Mesothelial cell of epicardium (in vitro differentiated cells): ENCODE data around the gene TMEM178B. TPM values are rescaled to one million over a fixed set of nuclear protein-coding genes. Genes with fewer than 3 reads are reported as not detected.

ENCODE experiments used
- DNase-seq, 2 experiments: peaks; one replicate each; pipeline ENCODE4 v3.0.0; 2021; ENCODE audit warnings: low spot score in 2 of 2; ENCODE audit not compliant: unreplicated experiment in 2 of 2
- H3K27ac Mint-ChIP-seq: 2 replicates; pipeline ENCODE4 v1.8.0; 2021; ENCODE audit warnings: mixed read lengths
- H3K27me3 Mint-ChIP-seq: 2 replicates; pipeline ENCODE4 v1.8.0; 2021; ENCODE audit warnings: low read depth, mixed read lengths
- H3K36me3 Mint-ChIP-seq: 2 replicates; pipeline ENCODE4 v1.8.0; 2021; ENCODE audit warnings: mixed read lengths
- H3K4me1 Mint-ChIP-seq: 2 replicates; pipeline ENCODE4 v1.8.0; 2021; ENCODE audit warnings: mixed read lengths
- H3K4me3 Mint-ChIP-seq: 2 replicates; pipeline ENCODE4 v1.8.0; 2021; ENCODE audit warnings: mild to moderate bottlenecking, moderate library complexity, mixed read lengths
- H3K9me3 Mint-ChIP-seq: 2 replicates; pipeline ENCODE4 v1.8.0; 2021; ENCODE audit warnings: mixed read lengths
- total RNA-seq: library from RNA; stranded (reverse); gene quantifications from 3 replicates; pipeline ENCODE4 v1.2.1, GENCODE V29; 2021
- TF ChIP-seq, protein P1 (sequence below): fragments of 200-600 bp; sonication (generic); IDR thresholded peaks from one replicate; pipeline ENCODE4 v1.5.0; 2021; ENCODE audit warnings: antibody characterized with exemption; ENCODE audit not compliant: unreplicated experiment

TMEM178B gene
- total RNA-seq, 1 donor from 2014 or later, result 0.16 TPM

GRCh38 chr7:141483044-141483443 lies 409.2 kb downstream of the TMEM178B start:
- TF ChIP-seq, protein P1, sequence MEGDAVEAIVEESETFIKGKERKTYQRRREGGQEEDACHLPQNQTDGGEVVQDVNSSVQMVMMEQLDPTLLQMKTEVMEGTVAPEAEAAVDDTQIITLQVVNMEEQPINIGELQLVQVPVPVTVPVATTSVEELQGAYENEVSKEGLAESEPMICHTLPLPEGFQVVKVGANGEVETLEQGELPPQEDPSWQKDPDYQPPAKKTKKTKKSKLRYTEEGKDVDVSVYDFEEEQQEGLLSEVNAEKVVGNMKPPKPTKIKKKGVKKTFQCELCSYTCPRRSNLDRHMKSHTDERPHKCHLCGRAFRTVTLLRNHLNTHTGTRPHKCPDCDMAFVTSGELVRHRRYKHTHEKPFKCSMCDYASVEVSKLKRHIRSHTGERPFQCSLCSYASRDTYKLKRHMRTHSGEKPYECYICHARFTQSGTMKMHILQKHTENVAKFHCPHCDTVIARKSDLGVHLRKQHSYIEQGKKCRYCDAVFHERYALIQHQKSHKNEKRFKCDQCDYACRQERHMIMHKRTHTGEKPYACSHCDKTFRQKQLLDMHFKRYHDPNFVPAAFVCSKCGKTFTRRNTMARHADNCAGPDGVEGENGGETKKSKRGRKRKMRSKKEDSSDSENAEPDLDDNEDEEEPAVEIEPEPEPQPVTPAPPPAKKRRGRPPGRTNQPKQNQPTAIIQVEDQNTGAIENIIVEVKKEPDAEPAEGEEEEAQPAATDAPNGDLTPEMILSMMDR, result no peak
- Mint-ChIP-seq H3K27ac (no peak overlapping the region), H3K9me3 (no peaks in the 10 kb centered on the region), H3K36me3 (no peaks in the 10 kb centered on the region), H3K4me3 (no peak overlapping the region), H3K27me3 (peaks cover 17% of the 10 kb centered on the region), H3K4me1 (no peaks in the 10 kb centered on the region)
- DNase-seq, result no peak

GRCh38 chr7:141484907-141485306 lies 411.0 kb downstream of the TMEM178B start:
- Mint-ChIP-seq H3K27me3 (peaks cover 21% of the 10 kb centered on the region), H3K4me3 (no peak overlapping the region), H3K9me3 (no peaks in the 10 kb centered on the region), H3K36me3 (no peaks in the 10 kb centered on the region), H3K4me1 (no peaks in the 10 kb centered on the region), H3K27ac (no peak overlapping the region)
- no peak for DNase-seq
- TF ChIP-seq, protein P1, result no peak

GRCh38 chr7:141486959-141487358 lies 413.1 kb downstream of the TMEM178B start:
- no peak overlapping the region for H3K27ac Mint-ChIP-seq

GRCh38 chr7:141490474-141490873 lies 416.6 kb downstream of the TMEM178B start:
- H3K4me3 Mint-ChIP-seq, result no peak overlapping the region
- no peak for DNase-seq
- peaks cover 18% of the 10 kb centered on the region for H3K27me3 Mint-ChIP-seq
- TF ChIP-seq, protein P1, result no peak
- no peaks in the 10 kb centered on the region for H3K4me1 Mint-ChIP-seq
- H3K27ac Mint-ChIP-seq, result no peak overlapping the region
- H3K36me3 Mint-ChIP-seq, result no peaks in the 10 kb centered on the region
- no peaks in the 10 kb centered on the region for H3K9me3 Mint-ChIP-seq

More at GRCh38 chr7:141486959-141487358, 413.1 kb downstream of the TMEM178B start:
- no peaks in the 10 kb centered on the region for H3K9me3 Mint-ChIP-seq
- H3K36me3 Mint-ChIP-seq, result no peaks in the 10 kb centered on the region
- peaks cover 7% of the 10 kb centered on the region for H3K27me3 Mint-ChIP-seq
- no peaks in the 10 kb centered on the region for H3K4me1 Mint-ChIP-seq
- TF ChIP-seq, protein P1, result no peak
- no peak for DNase-seq
- H3K4me3 Mint-ChIP-seq, result no peak overlapping the region

DNA sequence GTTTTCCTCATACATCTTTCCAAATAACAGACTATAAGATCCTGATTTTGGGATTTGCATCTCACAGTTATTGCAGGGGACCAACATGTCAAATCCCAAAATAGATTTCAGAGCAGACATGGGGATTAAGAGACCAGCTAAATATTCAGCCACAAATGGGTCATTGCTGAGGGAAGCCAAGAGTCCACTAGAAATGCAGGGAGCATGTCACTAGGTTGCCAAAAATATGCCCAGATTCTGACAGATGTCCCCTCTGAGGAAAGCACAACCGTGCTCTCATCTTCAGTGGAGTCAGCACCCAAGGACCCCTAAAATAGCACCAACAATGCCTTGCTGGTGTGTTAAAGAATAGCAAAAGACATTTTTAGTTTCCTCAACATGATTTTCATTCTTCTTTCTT lies 421.2 kb downstream of the TMEM178B start:
- Mint-ChIP-seq H3K27me3 (peaks cover 48% of the 10 kb centered on the region), H3K4me1 (no peaks in the 10 kb centered on the region), H3K9me3 (no peaks in the 10 kb centered on the region), H3K36me3 (no peaks in the 10 kb centered on the region), H3K27ac (no peak overlapping the region), H3K4me3 (no peak overlapping the region)
- DNase-seq, result no peak
- TF ChIP-seq, protein P1, result no peak

- no peak overlapping the region for H3K27ac Mint-ChIP-seq
- H3K36me3 Mint-ChIP-seq, result no peaks in the 10 kb centered on the region
- peaks cover 59% of the 10 kb centered on the region for H3K27me3 Mint-ChIP-seq
- H3K9me3 Mint-ChIP-seq, result no peaks in the 10 kb centered on the region
- H3K4me3 Mint-ChIP-seq, result no peak overlapping the region
- H3K4me1 Mint-ChIP-seq, result no peaks in the 10 kb centered on the region
- DNase-seq, result no peak
- TF ChIP-seq, protein P1, result no peak
Measured at GRCh38 chr7:141497391-141497790, 423.5 kb downstream of the TMEM178B start.
